GM18519 (cell line): ENCODE data around the gene PIKFYVE.
"Not testable (repeated sequence)": the region's sequence is repeated elsewhere in the genome, so short reads cannot be mapped to it uniquely, and the experiment has no call there.

ENCODE experiments used
- ATAC-seq: cut with Tn5 transposase; IDR thresholded peaks from one replicate; pipeline ENCODE4 v1.9.1; 2021; ENCODE audit warnings: mild to moderate bottlenecking, moderate library complexity; ENCODE audit not compliant: unreplicated experiment, low FRiP score

The PIKFYVE gene

GRCh38 chr2:208265801-208266552 is at the start of gene PIKFYVE:
Gene PIKFYVE (plus strand): TSS chr2:208266255. CDS start chr2:208271520, 5,265 bp downstream.
- ATAC-seq, result peak; percentile 55

GRCh38 chr2:208221873-208222272 is 44.2 kb upstream of the PIKFYVE start:
- not testable (repeated sequence) for ATAC-seq

- ATAC-seq, result no peak
Observed at GRCh38 chr2:208222351-208222750, 43.7 kb upstream of the PIKFYVE start.

- no peak for ATAC-seq
Observed at GRCh38 chr2:208224802-208225201, 41.3 kb upstream of the PIKFYVE start.

GRCh38 chr2:208227581-208228232 is 38.3 kb upstream of the PIKFYVE start:
- ATAC-seq, result no peak

- ATAC-seq, result no peak
Observed at GRCh38 chr2:208228476-208228875, 37.6 kb upstream of the PIKFYVE start.

- ATAC-seq, result no peak
Observed at GRCh38 chr2:208234786-208235185, 31.3 kb upstream of the PIKFYVE start.

- ATAC-seq, result no peak
Observed at GRCh38 chr2:208235860-208236259, 30.2 kb upstream of the PIKFYVE start.

GRCh38 chr2:208239770-208240493 is 26.1 kb upstream of the PIKFYVE start:
- no peak for ATAC-seq

GRCh38 chr2:208240619-208241209 is 25.3 kb upstream of the PIKFYVE start:
- ATAC-seq, result no peak

- no peak for ATAC-seq
Observed at GRCh38 chr2:208244422-208244821, 21.6 kb upstream of the PIKFYVE start.

GRCh38 chr2:208245746-208246145 is 20.3 kb upstream of the PIKFYVE start:
- no peak for ATAC-seq

- no peak for ATAC-seq
Observed at GRCh38 chr2:208248601-208249000, 17.5 kb upstream of the PIKFYVE start.

- no peak for ATAC-seq
Observed at GRCh38 chr2:208249296-208249695, 16.8 kb upstream of the PIKFYVE start.

GRCh38 chr2:208250388-208250787 is 15.7 kb upstream of the PIKFYVE start:
- ATAC-seq, result no peak

- ATAC-seq, result no peak
Observed at GRCh38 chr2:208251098-208251497, 15.0 kb upstream of the PIKFYVE start.

- ATAC-seq, result no peak
Observed at GRCh38 chr2:208252716-208253492, 13.2 kb upstream of the PIKFYVE start.

- no peak for ATAC-seq
Observed at GRCh38 chr2:208253600-208254117, 12.4 kb upstream of the PIKFYVE start.

GRCh38 chr2:208254118-208254870 is 11.8 kb upstream of the PIKFYVE start:
- peak; percentile 73 for ATAC-seq
